Measurements from ENCODE around the gene COBL.

DNA sequence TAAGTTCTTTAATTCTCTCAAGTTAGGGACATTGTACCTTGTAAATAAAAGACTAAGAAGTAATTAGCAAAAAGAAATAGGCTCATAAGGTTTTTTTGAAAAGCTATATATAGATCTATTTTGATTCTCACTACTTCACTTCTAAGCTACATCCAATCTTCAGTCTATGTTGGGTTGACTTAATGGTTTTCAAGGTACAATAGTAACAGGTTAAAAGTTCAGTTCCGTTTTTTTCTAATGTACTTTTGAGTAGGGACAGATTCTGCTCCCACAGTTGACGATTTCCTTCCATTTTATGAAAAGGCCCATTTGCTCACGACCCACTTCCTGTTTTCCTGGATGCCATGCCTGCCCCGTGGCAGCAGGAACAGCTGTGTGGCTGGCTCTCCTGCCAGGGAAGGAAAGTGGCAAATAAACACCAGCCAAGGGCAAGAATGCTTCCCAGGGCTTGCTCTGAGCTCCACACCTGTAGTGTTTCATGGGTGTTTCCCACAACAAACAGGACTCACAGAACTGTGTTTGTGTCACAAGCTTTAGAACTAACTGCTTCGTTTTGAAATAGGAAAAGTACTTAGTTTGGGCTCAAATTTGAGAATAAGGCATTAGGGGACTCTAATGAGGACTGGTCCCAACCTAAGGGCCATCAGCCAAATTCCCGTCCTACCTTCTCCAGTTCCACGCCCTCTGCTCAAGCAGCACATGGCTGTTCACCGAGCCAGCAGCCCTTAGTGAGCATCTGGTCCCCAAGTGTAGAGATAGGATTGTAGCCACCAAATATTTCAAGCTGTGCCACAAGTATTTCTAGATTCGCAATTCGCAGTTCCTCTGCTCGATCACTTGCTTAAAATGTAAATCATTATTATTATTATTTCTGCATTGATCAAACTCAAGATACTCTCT, 240.7 kb downstream of the COBL start:
- TF ChIP-seq ZNF263 (CRISPR knock-in tag; IDR thresholded peaks at IDR 0.05; ENCODE audit: borderline replicate concordance), result no peak
- no peak for TF ChIP-seq EZH2 (IDR thresholded peaks at IDR 0.05; ENCODE audit: borderline replicate concordance, low read depth, low read length)
- TF ChIP-seq NFYB (IDR thresholded peaks at IDR 0.05; ENCODE audit: extremely low read depth, insufficient read length), result no peak
- no peak for TF ChIP-seq HCFC1 (IDR thresholded peaks at IDR 0.05; ENCODE audit: low read depth, low read length)
- no peak for TF ChIP-seq ATF3 (IDR thresholded peaks at IDR 0.05)
- no peak for TF ChIP-seq ATF3 (CRISPR knock-in tag; conservative IDR thresholded peaks at IDR 0.05)
- no peak for TF ChIP-seq RFX1 (IDR thresholded peaks at IDR 0.05)
- TF ChIP-seq XRCC5 (IDR thresholded peaks at IDR 0.05; ENCODE audit: low read depth, low read length), result no peak
- TF ChIP-seq CTCF (IDR thresholded peaks at IDR 0.05 in 2 of 3, conservative IDR thresholded peaks at IDR 0.05 in 1 of 3; ENCODE audit: insufficient read depth in 2 of 3, low read depth in 1 of 3, low read length in 3 of 3), result no peak
- no peak for TF ChIP-seq ZKSCAN8 (CRISPR knock-in tag; IDR thresholded peaks at IDR 0.05)
- no peak for TF ChIP-seq ZNF3 (CRISPR knock-in tag; IDR thresholded peaks at IDR 0.05)
